SHP77 (cell line): ENCODE measurements around the gene LRRC10B.
A peak's percentile ranks its signal among the peaks of the same experiment; 100 is the strongest.

Source experiments
- DNase-seq, 2 experiments: peaks; one replicate each; lab custom pipeline; 2025; lab: John Stamatoyannopoulos, UW

Gene LRRC10B

DNA sequence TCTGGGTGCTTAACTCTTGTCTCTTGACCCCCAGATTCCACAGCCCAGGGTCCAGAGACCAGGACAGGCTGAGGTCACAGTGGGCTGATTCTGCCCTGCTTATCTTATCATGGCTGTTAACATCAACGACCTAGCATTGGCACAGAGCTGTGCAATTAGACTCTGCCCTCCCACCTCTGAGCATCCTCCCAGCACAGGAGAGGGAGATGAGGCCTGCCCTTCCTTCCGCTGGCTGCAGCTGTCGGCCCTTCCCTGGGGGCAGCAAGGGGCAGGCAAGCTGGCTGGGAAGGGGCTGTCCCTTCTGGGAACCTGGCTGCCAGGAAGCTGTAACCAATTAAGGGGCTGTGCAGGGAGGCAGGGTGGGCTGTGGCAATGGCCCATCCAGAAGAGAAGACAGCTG is 22.5 kb downstream of the LRRC10B start:
- DNase-seq: peak in 1 of 2 experiments; percentile 44

- DNase-seq: peak; percentile 55 to 65
These were observed 23.8 kb downstream of the LRRC10B start for GRCh38 chr11:61532134-61533038.

DNA sequence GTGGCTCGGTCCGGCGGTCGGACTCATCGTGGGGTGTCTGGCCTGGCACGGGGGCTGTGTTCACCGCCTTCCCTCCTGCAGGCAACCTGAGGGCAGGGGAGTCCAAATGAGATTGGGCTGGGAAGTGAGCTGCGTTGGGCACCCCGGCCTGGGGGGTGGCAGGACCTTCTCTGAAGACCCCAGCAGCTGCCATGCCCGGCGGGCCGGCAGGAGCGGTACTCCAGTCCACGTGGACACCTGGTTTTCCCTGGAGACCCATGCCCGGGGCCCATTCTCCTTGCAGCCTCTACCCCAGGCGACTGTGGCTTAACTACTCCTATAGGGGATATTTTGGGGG is 24.5 kb downstream of the LRRC10B start:
- no peak for DNase-seq

- peak; percentile 91 to 93 for DNase-seq
These were observed 24.9 kb downstream of the LRRC10B start for GRCh38 chr11:61533401-61533800.

- DNase-seq: peak; percentile 60 to 62
These were observed 25.7 kb downstream of the LRRC10B start for GRCh38 chr11:61534025-61534932.

GRCh38 chr11:61534933-61535839 is 26.6 kb downstream of the LRRC10B start:
- DNase-seq: no peak

DNA sequence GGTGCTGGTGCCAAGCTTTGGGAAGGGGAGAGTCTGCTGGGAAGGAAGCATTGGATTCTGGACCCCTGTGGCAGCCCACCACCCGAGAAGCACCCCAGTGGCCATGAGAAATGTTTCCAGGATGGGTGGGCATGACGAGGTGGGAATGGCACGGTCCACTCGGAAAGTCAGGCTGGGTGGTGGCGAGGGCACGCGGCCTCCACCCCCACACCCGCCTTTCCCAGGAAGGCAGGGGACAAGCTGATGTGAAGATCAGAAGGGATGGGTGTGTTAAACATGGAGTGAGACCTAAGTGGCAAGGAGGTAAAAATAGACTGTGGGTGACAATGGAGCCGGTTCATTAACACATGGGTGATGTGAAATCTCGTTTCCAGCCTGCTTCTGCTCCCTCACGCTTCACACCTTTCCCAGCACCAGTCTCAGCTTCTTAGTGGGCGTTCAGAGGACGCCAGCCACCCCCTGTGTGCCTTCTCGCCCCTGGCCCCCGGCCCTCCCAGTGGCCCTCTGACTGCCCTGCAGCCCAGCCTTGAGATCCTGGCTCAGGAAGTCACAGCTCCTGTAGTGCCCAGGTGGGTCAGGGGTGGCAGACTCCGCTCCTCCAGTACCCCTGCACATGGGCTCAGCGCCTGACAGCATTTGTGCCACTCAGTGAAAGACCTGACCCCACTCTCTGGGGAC is 27.6 kb downstream of the LRRC10B start:
- DNase-seq: no peak

DNA sequence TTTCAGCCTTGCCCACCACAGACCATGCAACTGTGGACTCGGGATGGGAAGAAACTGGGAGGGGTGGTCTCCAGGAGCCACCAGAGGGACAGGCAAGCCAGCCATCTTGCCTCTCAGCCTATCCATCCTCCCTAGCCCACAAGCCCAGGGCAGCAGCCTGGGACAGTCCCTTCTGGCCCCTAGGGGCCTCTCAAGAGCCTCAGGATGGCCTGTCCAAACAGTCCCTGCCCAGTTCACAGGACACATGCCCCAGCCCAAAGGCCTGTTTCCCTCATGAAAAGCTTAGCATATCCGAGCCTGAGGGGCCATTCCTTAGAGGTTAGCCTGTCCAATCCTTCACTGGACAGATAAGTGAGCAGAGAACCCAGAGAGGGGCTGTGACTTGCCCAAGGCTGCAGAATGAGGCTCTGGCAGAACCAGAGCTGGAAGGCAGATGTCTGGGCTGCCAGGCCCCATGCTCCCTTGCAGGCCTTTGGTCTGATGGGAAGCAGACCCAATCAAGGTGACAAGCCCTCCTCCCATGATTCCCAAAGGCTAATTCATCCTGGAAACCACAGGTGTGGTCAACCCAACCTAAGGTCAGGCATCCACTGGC is 28.2 kb downstream of the LRRC10B start:
- no peak for DNase-seq

DNA sequence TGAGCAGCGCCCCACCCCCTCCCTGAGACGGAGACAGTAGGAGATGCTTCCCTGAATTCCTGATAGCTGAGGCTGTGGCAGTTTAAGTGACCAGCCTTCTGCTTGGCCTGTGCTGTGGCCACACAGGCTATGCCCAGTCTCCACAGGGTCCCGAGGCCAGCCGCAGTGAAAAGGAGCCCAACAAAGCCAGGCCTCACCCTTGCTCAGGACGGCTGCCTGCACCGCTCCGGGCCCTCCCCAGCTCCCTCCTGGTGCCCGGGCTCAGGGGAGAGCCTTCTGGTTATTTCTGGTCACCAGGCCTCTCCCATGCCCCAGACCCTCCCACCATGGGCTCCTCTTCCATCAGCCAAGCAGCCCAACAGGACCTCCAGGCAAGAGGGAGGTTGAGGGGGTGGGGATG is 28.8 kb downstream of the LRRC10B start:
- no peak for DNase-seq

DNA sequence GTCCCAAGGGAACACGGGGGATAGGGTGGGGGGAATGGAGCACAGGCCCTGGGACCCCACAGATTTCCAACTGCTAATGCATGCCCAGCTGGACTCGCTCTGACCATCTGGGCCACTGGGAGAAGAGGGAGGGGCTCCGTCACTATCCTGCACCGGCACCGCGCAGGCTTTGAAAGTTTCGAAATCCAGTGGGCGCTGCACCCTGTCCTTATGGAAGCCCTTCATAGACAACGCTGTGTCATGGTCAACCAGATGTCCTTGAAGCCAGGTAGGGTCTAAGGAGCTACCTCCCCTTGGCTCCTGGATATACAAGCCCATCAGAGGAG is 30.1 kb downstream of the LRRC10B start:
- DNase-seq: no peak

DNA sequence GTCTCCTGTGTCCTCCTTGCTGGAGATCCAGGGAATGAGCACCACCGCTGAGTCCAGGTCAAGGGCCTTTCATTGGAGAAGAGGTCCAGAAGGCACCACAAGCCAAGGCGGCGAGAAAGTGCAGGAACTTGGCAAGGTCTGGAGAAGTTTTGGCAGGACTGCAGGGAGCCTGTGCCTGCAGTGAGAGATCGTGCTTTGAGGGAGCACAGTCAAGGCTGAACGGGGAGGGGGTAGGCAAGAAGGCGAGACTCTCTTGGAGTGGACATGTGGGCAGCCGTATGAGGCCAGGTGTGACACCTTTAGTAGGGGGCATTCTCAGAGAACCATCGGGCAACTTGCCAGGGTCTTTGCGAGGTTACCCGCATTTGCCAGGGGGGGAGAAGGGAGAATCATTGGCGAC is 30.5 kb downstream of the LRRC10B start:
- no peak for DNase-seq

GRCh38 chr11:61539831-61540357 is 31.3 kb downstream of the LRRC10B start:
- no peak for DNase-seq

GRCh38 chr11:61540528-61540927 is 32.0 kb downstream of the LRRC10B start:
- no peak for DNase-seq

DNA sequence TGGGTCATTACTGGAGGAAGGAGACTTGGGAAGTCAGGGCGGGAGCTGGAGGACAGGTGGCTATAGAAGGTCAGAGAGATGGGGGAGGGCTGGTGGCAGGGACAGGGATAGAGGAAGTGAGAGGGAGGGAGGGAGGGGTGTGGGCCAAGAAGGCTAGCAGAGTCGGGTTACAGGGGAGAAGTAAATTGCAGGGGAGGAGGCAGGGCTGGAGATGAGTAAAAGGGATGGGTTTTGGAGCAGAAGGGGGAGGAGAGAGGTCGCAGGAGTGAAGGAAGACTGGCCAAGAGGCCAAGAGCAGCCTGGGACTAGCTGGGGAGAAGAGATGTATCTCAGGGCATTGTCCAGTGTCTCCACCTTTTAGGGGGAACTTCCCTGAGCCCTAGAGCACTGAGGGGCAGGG is 33.0 kb downstream of the LRRC10B start:
- peak; percentile 68 to 69 for DNase-seq

- DNase-seq: peak; percentile 47 to 57
These were observed 33.5 kb downstream of the LRRC10B start for GRCh38 chr11:61542024-61542461.

DNA sequence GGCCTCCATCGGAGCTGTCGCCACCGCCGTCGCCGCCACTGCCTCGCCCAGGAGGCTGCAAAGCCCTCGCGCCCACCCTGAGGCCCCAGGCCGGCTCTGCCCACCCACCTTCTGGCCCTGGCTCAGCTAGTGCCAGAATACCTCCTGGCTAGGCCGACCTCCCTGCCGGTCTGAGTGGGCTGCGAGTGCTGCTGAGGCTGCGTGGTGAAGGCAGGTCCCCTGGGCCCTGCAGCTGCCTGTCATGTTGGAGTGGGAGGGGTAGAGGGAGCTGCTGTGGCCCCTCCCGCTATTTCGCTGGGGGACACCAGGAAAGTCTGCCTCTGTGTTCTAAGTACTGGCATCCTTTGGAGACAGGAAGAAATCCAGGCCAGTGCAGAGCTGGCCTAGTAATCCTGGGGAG is 34.2 kb downstream of the LRRC10B start:
- DNase-seq: no peak

DNA sequence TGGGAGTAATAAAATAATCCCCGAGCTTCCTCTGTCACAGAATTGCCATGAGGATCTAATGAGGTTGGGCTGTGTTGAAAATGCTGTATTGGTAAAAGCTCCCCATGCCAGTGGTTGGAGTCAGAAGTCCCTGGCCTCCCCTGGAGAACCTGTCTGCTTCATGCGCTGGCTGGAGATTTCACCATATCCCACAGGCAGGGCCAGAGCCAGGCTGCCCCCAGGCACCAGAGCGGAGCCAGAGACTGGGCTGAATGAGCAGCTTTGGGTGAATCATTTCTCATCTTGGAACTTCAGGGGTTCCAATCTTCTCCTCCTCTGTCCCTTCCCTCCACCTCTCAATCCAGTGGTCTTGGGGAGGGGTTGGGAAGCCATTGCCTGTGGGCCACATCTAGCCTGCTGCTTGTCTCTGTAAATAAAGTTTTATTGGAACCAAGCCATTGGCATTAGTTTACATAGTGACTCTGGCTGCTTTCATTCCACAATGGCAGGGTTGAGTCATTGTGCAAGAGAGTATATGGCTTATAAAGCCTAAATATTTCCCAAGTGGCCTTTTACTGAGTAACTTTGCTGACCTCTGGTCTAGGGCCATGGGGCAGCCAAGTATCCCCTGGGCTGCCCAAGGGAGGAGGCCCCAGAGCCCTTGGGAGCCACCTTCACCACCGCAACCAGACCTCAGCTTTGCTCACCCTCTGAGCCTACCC is 35.2 kb downstream of the LRRC10B start:
- no peak for DNase-seq

DNA sequence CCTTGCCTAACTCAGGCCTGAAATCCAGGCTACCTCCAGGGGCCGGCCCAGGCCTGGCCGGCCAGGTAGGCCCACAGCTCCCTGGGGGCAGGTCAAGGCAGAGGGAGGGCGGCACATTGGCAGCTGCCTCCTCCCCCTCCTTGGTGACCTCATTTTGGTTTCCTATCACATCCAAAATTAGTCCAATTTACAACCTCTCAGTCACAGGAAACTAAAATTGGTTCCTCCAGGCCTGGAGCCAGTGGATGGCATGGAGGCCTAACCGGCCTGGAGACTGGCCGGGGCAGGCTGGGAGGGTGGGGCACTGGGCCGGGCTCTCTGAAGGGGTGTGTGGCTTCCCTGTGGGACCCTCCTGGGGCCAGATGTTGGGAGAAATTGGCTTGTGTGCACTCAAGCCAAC is 35.9 kb downstream of the LRRC10B start:
- DNase-seq: no peak

- DNase-seq: no peak
These were observed 36.8 kb downstream of the LRRC10B start for GRCh38 chr11:61545341-61545740.

GRCh38 chr11:61545921-61546320 is 37.4 kb downstream of the LRRC10B start:
- DNase-seq: no peak
